Activated T-cell treated with anti-CD3 and anti-CD28 coated beads for 4 hours (primary cell): ENCODE measurements around the gene MAGI2.

Source experiments
- DNase-seq: peaks from one replicate; pipeline ENCODE4 v3.0.0-alpha.2; 2020

The MAGI2 gene

DNA sequence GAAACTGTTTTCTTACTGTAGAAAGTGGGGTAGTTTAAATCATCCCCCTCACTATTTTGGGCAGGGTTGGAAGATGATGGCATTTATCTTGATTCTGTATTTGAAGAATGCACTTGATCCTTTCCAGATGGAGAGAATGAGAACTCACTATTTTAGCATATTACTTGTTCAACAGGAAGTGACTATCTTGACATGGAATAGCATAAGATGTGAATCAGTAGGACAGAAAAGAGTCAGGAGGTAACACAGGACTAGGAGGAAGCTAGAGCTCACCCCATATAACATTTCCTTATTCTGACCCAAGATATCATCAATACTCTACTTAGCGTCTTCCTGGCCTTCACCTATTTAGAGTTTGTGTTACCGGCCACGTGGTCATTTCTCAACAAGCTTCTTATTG lies 1254.7 kb downstream of the MAGI2 start:
- no peak for DNase-seq

DNA sequence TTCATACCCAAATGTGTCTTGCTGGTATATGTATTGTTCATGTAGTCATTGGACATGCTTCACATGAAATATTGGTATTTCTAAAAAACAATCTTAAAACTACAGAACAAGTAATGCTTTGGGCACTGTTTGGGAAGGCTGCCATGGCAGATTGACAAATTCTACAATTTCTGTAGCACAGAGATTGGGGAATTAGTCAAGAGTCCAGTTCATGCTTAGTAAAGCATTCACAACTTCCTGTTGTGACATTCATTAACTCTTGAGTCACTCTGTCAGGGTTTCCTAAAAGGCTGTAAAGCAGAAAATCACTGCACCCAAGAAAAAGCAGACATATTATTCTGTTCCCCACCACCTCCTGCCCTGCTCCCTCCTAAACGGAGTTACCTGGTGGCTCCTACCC lies 1256.0 kb downstream of the MAGI2 start:
- DNase-seq: no peak

DNA sequence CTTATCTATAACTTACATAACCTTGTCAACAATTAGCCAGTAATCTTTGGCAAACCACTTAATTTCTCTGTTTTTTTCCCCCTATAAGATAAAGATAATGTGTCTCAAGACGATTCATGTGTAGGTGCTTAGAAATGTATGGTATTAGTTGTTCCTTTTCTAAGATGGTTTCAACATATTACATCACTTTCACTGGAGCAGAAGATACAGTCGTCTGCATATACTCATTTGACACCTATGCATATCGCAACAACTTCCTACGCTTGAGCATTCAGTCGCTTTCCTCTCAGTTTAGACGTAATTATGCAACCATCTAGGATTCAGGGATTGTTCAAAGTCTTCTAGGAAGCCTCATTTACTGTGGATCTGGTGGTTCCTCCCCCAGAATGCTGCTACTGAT lies 1258.2 kb downstream of the MAGI2 start:
- DNase-seq: no peak

DNA sequence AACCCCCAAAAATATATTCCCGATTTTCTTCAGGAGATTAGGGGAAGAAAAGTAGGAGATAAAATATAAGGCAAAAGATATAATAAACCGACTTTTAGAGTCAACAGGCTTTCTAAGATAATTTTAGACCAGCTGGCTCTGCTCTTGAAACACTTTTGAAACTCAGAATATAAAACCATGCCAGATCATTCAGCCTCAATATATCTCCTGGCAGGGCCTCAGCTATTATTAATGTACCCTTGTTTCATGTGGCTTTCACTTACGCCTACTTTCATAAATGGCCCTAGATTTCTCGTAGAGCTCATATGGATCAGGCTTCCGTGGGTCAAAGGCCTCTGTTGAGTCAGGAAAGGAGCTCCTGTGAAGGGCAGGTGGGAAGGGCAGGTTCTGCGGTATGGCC lies 1258.9 kb downstream of the MAGI2 start:
- no peak for DNase-seq

DNA sequence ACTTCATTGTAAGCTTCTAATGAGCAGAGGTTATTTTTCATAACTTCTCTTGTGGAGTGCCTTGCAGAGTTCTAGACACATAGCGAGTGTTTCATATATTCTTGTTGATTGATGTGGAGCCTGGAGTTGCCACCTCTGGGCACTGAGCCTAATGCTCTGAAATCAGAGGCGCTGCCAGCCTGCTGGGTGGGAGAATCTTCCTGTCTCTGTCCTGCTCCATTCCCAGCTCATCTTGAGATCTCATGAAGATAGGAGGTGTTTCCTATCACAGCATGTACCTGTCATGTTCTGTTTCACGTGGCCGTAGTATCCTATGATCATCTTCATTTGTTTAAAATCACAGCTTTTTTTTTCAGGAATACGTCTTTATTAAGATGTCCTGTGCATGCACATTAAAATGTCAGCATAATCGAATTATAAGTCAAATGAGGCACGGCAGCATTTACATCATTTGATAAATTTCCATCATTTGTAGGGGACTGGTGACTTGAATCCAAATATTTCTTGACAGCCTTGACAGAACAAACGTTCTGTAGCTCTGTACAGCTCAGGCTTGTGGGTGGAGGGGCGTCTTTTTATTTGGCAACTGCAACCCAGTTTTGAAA lies 1261.9 kb downstream of the MAGI2 start:
- DNase-seq: no peak

DNA sequence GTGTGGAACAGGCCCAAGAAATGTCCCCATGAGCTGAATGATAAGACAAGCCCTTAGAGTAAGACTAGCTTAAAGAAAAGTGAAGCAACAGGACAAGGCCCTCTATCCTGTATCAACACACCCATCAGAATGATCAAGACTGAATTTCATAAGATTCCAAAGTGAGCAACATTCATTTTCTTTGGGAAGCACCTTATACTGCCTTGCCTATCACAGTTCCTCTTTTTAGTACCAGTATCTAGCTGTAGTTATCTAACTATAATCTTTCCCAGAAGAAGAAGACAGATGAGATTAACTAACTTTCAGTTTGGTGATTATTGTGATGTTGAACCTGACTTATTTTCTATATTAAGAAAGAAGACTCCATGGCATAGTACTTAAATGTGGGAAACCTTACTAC lies 1263.7 kb downstream of the MAGI2 start:
- no peak for DNase-seq

DNA sequence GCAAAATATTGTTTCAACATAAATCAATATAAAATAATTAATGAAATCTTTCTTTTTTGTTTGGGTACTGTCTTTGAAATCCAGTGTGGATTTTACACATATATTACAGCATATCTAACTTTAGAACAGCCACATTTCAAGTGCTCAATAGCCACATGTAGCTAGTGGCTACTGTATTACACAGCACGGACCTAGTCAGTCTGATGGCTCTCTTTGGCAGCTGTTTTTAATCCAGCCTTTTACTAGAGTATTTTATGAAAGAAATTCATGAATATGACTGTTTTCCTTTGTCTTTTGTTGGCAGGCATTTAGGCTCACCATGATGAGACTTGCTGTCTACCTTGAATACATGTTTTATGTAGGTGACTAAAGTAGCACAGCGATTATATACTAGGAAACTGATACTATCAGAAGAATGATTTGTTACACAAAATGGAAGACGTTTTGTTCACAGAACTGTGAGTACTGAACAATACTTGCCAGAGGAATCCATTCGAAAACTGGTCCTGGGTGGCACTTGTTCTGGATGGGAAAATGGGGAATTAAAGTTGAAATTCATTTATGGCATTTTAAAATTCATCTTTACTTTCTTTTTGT lies 1268.2 kb downstream of the MAGI2 start:
- no peak for DNase-seq

DNA sequence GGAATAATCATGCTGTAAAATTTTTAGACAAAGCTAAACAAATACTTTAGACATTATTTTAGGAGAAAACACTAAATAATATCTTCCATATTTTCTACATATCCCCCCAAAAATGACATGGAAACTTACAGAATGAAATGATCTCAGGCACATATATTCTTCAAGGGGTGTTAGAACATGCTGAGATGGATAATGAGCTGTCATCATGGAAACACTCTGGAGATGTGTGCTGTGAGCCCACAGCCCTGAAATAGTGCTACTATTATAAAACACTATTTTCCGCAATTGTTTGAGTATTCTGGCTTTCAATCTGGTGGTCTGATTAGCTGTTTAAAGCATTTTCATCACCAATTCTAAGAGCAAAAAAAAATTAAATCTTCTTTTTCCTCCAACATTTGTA lies 1269.2 kb downstream of the MAGI2 start:
- no peak for DNase-seq

DNA sequence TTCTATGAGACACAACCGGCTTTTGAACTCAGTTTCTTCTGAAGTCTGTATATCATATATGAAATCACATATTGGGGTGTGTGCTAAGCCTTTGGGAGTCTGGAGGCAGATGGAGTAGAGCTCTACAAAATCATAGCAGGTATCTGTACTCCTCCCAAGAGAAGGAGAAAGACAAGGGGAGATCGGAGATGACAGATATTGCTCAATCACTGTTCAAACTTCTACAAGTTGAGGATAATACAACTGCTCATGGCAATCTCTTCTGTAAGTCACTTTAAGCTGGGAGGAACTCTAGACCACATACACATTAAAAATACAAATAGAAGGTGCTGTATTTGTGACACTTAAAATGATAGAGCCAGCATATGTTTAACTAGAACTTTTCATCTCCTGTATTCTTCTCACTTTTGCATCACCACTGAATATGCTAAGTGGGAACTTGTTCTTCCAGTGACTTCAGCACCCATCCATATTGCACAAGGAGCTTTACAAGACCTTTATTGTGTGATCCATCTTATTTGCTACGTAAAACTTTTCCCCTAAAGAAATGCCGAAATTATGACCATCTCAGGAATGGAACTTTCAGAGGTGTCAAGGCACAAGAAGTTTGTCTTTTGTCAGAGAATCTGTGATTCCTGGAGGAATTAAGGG lies 1273.5 kb downstream of the MAGI2 start:
- DNase-seq: no peak

DNA sequence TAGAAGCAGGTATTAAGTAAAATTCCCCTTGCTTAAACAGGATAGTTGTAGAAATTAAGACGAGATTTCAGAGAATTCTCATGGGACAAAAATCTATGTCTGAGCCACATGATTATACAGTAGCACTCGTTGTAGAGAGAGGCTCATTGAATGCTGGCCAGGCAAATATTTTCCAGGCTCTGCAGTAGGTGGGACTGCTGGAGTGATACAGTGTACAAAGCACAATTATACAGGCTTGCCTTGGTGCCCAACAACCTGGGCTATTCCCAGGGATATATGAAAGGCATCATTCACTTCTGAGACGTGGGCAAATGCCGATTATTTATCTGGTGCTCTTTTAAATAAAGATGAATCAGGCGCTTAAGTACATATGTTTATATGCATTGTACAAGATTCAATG lies 1274.3 kb downstream of the MAGI2 start:
- DNase-seq: no peak

DNA sequence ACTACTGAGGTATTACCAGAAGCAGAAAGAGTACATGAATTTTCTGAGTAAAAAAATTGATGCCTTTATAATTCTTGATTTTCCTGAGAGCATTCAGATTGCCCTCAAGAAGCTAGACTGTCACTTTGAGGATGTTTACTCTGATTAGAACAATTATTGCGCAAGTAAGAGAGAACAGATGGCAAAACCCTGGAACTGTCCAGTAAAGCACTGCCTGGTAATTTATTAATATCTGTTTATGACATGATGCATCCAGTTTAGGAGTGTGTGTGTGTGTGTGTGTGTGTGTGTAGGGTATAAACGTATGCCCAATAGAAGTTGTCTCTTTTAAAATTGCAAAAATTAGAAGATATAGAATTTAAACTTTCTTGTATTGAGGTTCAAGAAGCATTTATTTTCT lies 1275.1 kb downstream of the MAGI2 start:
- DNase-seq: no peak

DNA sequence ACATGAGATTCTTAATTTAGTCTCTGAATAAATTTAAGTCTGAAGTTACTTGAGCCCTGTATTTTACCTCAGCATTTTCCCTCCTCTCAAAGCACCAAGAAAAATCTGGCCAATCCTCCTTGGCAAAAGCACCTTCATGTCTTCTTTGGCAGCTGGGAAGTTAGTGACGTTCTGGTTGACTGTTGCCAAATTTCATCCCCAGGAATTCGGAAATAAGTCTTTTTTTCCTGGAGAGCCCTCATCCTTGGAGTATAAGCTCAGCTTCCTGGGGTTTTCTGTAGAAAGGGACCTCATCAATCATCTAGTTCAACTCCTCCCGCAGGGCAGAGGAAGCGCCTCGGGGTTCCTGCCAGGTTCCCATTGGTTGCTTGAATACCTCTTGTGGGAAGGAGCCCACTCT lies 1277.3 kb downstream of the MAGI2 start:
- no peak for DNase-seq

DNA sequence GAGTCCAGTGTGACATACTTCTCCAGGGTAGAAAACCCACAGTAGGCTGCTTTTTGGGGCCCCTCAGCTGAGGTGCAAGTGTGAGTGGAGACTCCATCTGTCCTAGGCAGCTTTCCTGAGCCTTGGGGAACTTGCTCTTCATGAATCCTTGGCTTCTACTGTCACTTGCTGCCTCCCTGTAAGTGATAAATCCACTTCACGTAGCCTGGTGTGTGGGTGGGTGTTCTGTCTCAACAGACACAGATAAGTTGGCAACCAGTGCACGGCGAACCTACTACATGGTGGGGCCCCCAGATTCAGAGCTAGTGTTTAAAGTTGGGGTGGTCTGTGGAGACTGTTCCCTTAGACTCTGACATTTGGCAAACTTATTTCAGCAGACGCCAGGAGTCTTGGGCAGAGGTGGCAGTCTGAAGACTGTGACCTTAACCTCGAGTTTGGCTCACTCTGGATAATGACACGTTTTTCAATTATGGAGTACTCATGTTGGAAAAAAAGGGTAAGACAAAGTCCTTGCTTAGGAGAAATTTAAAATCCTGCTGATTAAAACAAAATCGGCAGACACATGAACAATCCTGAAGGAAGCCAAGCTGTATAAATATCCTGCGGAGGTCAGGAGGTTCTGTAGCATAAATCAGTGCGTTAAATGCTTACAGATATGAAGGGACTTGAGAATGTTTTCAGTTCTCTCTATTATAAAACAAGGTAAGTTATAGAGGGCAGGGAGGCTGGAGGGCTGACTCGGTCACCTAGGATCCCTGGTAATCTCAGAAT lies 1278.0 kb downstream of the MAGI2 start:
- no peak for DNase-seq

DNA sequence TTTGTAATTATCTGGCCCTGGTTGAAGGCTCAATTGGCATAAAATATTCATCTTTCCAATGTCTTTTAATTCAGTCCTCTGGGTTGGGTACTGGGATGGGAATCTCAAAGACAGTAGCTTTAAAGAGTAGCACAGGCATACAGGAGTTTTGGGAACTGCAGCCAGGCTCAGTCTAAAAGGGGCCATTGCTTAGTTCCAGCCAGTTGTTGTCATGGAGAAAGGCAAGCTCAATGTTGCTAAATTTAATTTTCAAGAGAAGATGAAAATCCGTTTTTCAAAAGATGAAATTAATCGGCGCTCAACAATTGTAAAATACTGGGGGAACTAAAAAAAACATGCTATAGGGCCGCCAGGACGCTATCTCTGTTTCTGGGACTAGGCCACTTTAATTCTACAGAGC lies 1279.8 kb downstream of the MAGI2 start:
- DNase-seq: no peak

DNA sequence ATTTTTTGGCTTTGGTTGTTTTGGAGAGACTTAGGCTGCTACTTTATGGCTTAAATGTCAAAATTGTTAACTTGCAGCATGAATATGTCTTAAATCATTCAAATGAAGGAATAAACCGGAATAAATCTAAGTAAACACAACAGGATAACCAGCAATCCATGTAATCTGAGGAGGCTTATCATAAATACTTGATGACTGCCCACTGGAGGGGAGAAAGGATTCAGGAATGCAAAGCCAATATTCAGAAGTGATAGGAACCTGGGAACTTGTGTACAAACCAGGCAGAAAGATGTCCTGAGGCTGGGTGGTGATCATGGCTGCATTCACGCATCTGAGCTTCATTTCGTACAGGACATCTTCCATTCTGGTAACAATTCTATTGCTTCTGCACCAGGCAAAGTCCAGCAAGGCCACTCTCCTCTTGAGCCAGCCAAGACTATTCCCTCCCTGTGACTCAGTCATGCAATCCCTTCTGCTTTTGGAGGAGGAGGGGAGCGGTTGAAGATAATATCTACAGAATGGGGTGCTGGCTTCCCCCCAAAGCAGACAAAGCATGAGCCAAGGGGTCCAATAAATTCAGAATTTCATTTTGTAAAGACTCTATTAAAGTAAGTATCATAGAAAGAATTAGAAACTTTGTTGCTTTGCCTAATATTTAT lies 1280.4 kb downstream of the MAGI2 start:
- no peak for DNase-seq

DNA sequence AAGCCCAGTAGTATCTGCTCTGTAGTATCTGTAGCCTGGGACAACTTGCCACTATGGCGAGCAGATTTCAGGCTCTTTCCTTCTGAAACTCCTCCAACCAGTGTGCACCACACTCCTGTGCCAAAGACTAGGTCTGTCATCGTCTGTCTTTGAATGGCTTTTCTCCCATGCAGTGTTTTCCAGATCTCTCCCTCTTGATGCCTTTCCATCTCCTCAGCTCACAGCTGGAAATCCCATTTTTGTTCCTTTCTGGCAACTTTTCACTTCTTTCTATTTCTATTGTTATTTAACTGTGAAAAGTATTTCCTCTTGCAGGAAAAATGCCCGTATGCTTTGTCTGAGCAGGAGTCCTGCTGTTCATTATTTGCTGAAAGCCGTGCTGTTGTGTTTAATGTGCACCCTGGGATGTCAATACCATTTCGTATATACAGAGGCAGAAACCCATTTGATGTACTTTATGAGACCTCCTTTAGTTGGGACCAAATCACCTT lies 1281.2 kb downstream of the MAGI2 start:
- DNase-seq: no peak

DNA sequence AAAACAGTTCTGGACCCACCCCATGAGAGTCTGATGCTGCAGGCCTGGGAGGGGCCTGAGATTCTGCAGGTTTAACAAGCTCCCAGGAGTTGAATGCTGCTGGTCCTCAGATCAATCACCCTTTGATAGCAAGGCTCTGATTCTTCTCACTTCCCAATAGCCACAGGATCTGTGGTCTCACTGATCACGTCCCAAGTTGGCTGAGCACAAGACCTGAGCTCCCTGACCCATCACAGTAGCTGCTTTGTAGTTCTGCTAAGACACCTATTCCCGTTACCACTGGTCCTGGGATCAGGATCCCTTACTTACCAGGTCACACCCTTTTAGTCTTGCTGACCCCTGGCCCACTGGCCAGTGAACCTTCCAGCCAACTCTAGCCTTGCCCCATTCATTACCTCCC lies 1282.1 kb downstream of the MAGI2 start:
- DNase-seq: no peak

DNA sequence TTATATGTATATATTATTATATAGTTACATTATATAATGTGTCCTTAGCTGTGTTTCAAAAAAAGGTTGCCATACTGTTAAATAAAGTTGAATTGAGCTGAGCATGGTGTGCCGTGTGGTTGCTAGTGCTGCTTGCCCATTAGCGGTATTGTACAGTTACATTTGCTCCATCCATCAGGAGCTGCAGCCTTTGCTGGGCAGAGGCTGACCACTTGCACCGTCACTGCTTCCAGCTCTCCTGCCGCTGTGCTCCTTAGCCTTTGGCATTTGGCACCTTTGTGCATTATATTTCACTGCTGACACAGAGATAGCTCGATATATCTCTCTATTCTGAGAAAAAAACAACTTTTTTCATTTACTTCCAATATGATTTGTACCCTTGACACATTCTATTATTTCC lies 1282.7 kb downstream of the MAGI2 start:
- no peak for DNase-seq

DNA sequence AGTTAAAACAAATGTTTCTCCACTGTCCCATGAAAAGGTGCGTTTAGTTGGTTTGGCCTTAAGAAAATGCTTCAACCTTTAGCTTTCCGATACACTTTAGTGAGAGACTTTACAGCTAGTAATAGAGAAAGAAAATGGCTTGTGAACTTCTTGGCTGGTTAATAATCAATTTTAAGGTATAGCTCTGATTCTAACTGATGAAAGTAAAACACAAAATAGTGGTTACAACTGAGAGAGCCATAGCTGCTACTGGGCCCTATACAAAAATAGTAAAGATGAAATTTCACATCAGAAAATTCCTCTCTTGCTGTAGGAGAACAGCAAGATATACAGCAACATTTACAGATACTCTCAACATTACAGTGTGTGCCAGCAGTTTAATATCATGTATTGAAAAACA lies 1283.5 kb downstream of the MAGI2 start:
- DNase-seq: no peak

DNA sequence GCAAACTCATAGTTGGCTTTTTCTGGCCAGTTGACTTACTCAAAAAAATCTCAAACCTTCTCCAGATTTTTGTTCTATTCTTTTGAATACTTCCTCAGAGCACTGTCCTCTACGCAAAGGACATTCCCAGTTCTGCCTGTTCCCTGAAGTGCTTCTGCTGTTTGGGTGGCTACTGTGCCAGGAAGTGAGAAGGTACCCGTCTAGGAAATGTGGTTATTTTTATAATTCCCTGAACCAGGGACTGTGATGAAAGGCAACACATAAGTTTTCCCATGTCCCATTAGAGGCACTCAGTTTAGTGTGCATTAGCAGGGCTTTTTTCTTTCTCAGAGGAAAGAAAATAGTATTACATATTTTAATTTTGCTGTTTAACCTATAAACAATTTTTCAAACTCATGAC lies 1284.6 kb downstream of the MAGI2 start:
- no peak for DNase-seq

DNA sequence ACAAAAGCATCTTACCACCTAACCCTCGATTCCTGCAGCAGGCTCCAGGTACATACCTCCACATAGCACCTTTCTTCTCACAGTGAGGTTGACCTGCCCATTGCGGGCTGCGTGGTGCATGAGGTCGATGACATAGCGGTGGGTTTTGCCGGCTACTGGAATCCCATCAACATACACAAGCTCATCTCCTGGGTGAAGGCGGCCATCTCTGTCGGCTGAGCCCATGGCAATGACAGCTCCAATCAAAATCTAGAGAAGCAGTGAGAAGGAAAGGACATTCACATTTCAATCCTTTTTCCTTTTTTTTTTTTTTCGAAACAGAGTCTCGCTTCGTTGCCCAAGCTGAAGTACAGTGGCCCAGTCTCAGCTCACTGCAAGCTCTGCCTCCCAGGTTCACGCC lies 1285.6 kb downstream of the MAGI2 start:
- no peak for DNase-seq

DNA sequence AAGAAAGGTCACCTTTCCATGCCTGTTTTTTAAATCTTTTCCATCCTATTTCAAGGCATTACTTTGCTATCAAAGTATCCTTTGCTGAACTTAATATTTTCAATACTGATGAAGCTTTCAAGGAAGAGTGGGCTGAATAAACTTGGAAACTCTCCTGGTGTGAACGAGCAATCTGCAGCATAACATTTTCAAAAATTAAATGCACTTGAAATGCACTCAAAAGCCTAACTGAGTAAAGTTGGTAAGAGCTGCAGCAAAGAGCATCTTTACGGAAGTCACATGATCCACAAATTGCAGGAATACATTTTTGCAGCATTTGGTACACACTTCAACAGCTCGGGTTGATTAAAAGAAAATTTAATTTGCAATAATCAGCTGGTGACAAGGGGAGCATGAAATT lies 1287.6 kb downstream of the MAGI2 start:
- no peak for DNase-seq

DNA sequence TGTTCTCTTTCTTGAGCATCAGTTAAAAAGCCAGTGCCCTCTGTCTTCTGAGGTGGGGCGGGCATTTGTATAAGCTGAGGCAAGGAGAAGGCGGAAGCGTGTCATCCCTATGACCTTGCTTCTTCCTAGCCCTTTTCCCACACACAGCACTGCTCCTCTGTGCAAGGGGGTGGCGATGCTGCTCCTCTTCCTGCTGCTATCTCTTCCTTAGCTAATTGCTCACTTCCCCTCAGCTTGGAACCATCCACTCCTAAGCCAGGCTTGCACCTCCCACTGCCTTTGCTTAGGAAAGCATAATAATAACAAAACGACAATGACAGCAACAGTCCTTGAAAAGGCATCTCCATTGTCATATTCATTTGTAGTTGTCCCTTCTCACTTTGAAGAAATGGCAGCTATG lies 1288.0 kb downstream of the MAGI2 start:
- no peak for DNase-seq
